ENCODE results near the gene EDRF1. TPM values are rescaled to one million over a fixed set of nuclear protein-coding genes. Genes with fewer than 3 reads are reported as not detected.

EDRF1 gene
- total and polyA plus RNA-seq, 2 experiments from 2014 or later, result 25.0 to 48.8 TPM

GRCh38 chr10:125801574-125801973, 82.1 kb downstream of the EDRF1 start (continued):
- TF ChIP-seq ZNF462 (CRISPR knock-in tag; IDR thresholded peaks at IDR 0.05), result no peak
- TF ChIP-seq JUNB (IDR thresholded peaks at IDR 0.05; ENCODE audit: unreplicated experiment), result no peak
- no peak for TF ChIP-seq POLR2AphosphoS5 (IDR thresholded peaks at IDR 0.05; ENCODE audit: low read depth)

- Mint-ChIP-seq H3K27me3 (ENCODE audit: insufficient read depth, low read depth, poor library complexity) (peaks cover 5% of the 10 kb centered on the region), H3K9me3 (no peaks in the 10 kb centered on the region), H3K27ac (no peak overlapping the region), H3K4me3 (no peak overlapping the region), H3K36me3 (ENCODE audit: low read depth) (peaks cover 50% of the 10 kb centered on the region), H3K4me1 (peaks cover 8% of the 10 kb centered on the region)
- H3K9me2 ChIP-seq (ENCODE audit: insufficient read depth), result peaks cover 8% of the 10 kb centered on the region; the same call in 1 of the 2 replicates
- no peaks in the 10 kb centered on the region for H3K79me2 ChIP-seq (replicated peaks; ENCODE audit: insufficient read depth)
- H3K27me3 ChIP-seq (ENCODE audit: insufficient read depth), result no peaks in the 10 kb centered on the region
- H2AFZ ChIP-seq, result no peak overlapping the region
- ATAC-seq (no peak), DNase-seq (ENCODE audit: low spot score) (no peak)
- H3K27ac ChIP-seq (ENCODE audit: low read depth), result no peak overlapping the region
- H3F3A ChIP-seq (replicated peaks; ENCODE audit: low read depth), result no peaks in the 10 kb centered on the region
- no peaks in the 10 kb centered on the region for H3K36me3 ChIP-seq (ENCODE audit: insufficient read depth)
- H3K4me3 ChIP-seq, result no peak overlapping the region
- H3K4me1 ChIP-seq (ENCODE audit: insufficient read depth), result no peaks in the 10 kb centered on the region
- no peak overlapping the region for H3K4me2 ChIP-seq
- no peaks in the 10 kb centered on the region; the same call in 1 of the 2 replicates for H4K20me1 ChIP-seq (replicated peaks; ENCODE audit: insufficient read depth)
- TF ChIP-seq ETS1 (IDR thresholded peaks at IDR 0.05) (no peak), NANOG (IDR thresholded peaks at IDR 0.05; ENCODE audit: borderline replicate concordance) (no peak), REST (IDR thresholded peaks at IDR 0.05; ENCODE audit: unreplicated experiment) (no peak), CREB1 (CRISPR knock-in tag; IDR thresholded peaks at IDR 0.05; ENCODE audit: low read depth) (no peak)
Measured at GRCh38 chr10:125802131-125802530, 82.6 kb downstream of the EDRF1 start.

Measured in GM23338 (cell line).